ENCODE data around the gene RASSF1.
A peak's percentile ranks its signal among the peaks of the same experiment; 100 is the strongest.

Gene RASSF1

DNA sequence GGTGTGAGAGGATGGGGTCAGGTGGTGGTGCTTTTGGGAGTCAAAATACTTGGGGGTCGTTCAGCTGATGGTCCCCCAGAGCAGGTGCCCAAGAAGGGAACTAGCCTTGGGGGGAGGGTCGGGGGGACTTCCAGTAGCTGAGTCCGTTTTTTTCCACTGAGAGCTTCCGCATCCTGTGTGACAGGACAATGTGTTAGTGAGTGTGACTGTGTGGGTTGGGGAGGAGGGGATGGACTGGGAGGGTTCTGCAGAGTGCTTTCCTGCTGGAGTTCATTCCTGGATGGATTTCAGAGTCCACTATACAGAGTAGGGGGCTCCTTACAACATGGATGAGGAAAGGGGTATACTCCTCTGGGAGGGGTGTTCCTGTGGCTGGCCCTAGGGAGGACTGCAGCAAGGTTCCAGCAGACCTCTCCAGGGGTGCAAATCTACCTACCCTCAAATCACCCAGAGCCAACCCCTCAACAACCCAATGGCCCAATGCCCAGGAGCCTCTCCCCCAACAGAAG is 17.5 kb downstream of the RASSF1 start:
- H3K4me3 Mint-ChIP-seq, result no peak overlapping the region
- H3K27ac Mint-ChIP-seq (ENCODE audit: low read depth), result no peak overlapping the region
- DNase-seq (ENCODE audit: low spot score in 2 of 2), result no peak
- H3K36me3 Mint-ChIP-seq (ENCODE audit: insufficient read depth), result peaks cover 5% of the 10 kb centered on the region
- H3K9me3 Mint-ChIP-seq, result no peaks in the 10 kb centered on the region
- peaks cover 57% of the 10 kb centered on the region for H3K4me1 Mint-ChIP-seq
- no peaks in the 10 kb centered on the region for H3K27me3 Mint-ChIP-seq
- no peak for ATAC-seq (replicated peaks; ENCODE audit: extremely low read depth, poor library complexity, severe bottlenecking)

DNA sequence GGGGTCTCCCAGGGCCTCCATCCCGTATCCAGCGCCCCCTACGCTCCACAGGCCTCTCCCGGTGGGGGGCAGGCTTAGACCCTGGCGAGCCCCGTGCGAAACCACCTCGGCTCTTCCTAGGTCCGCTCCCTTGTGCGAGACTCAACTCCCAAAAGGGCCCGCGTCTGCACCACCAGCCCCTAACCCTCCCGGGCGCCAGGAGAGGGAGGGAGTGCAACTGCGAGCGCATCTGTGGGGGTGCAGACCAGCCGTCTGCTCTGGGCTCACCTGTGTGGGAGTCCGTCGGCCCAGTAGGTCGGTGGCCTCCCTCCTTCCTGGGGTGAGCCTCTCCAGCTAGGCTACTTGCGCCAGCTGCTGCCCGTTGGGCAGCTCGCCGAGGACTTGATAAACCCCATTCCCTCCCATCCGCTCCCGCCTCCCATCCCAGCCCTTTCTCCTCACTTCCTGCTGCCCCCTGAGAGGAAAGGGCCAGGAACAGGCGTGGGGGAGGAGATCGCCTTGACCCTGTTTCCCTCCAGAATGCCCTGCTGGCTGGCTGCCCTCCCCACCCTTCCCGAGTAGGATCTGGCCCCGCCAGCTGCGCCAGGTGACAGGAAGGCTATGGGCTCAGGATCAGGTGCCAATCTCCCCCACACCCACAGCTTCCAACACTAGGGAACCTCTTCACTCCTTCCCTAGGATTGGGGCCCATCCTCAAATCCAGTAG is 18.1 kb downstream of the RASSF1 start, which contains the start of gene HYAL2:
Gene HYAL2 (minus strand): TSS at position 360 of the 706 bp plus-strand sequence. CDS start 2,256 bp downstream, outside the sequence.
- Mint-ChIP-seq H3K27me3 (no peaks in the 10 kb centered on the region), H3K4me3 (peak within 1 kb of the TSS; percentile 85), H3K4me1 (peaks cover 55% of the 10 kb centered on the region), H3K27ac (ENCODE audit: low read depth) (peak within 1 kb of the TSS; percentile 83), H3K9me3 (no peaks in the 10 kb centered on the region), H3K36me3 (ENCODE audit: insufficient read depth) (peaks cover 3% of the 10 kb centered on the region)
- ATAC-seq (replicated peaks; ENCODE audit: extremely low read depth, poor library complexity, severe bottlenecking) (no peak), DNase-seq (ENCODE audit: low spot score in 2 of 2) (no peak)

DNA sequence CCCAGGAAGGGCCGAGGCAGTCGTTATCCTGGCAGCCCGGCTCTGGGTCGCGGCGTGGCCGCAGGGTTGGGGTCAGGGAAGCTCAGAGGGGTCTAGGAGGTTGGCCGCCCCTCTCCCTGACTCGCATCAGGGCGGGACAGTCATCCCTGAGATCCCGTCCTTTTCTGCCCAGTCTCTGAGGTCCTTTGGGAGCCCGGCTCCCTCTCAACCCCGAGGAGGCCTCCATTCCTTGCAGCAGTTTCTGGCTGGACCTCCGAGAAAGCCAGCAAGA is 18.6 kb downstream of the RASSF1 start:
- Mint-ChIP-seq H3K4me3 (peak overlapping the region; percentile 85), H3K27me3 (no peaks in the 10 kb centered on the region), H3K27ac (ENCODE audit: low read depth) (peak overlapping the region; percentile 83), H3K36me3 (ENCODE audit: insufficient read depth) (peaks cover 3% of the 10 kb centered on the region), H3K9me3 (no peaks in the 10 kb centered on the region), H3K4me1 (peaks cover 52% of the 10 kb centered on the region)
- no peak for ATAC-seq (replicated peaks; ENCODE audit: extremely low read depth, poor library complexity, severe bottlenecking)
- no peak for DNase-seq (ENCODE audit: low spot score in 2 of 2)

DNA sequence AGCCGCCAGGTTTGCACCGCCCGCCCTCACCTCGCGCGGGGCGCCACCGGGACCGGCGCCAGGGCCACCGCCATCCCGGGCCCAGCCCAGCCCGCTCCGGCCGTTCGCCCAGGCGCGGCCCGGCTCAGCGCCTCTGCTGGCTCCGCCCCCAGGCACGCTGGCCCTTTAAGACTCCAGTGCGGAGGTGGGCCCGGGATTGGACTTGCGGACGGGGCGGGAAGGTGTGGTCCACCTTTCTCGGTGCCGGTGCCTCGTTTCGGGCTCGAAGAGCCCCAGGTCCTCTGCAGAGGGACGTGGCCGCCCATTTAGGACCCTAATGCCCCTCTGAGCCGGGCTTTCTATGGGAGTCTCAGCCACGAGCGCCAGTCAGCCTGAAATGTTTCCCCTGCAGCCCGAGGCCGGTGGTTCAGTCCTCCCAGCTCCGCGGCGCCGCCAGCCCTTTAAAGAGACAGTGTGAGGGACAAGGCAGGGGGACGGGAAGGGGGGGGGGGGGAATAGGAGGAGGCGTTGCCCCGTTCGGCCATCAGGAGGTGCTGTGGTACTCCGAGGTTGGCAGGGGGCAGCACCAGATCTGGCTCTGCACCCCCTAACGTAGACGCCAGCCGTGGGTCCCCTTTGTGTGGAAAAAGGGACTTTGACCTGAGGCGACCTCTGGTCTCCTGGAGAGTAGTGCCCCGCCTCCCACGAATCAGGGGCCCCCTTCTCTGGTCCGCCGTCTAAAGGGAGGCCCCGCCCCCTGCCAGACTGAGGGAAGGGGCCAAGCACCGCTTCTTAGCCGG is 19.1 kb downstream of the RASSF1 start:
- H3K27me3 Mint-ChIP-seq, result no peaks in the 10 kb centered on the region
- peaks cover 52% of the 10 kb centered on the region for H3K4me1 Mint-ChIP-seq
- peak; percentile 66 for DNase-seq (ENCODE audit: low spot score in 2 of 2)

DNA sequence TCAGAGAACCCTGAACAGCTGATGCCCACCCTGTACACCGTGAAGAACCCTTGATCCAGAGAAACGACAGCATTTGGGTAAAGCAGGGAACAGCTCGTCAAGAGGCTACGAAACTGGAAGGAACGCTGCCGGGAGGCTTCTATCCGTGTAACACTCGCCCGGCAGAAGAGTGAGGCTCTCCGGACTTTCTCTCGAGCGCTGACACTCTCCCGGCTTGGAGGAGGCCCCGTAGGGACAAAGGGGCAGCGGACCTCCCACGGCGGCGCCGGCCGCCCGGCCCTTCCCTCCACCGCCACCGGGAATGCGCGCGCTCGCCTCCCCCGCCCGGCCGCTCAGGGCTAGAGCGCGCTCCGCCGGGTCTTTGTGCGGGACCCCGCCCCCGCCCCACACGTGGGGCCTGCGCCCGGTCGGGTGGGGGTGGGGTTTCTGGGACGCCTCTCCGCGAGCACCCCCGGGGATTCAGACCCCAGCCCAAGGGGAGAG is 19.7 kb downstream of the RASSF1 start:
- peak overlapping the region; percentile 83 for H3K27ac Mint-ChIP-seq (ENCODE audit: low read depth)
- peaks cover 5% of the 10 kb centered on the region for H3K36me3 Mint-ChIP-seq (ENCODE audit: insufficient read depth)
- DNase-seq (ENCODE audit: low spot score in 2 of 2) (no peak), ATAC-seq (replicated peaks; ENCODE audit: extremely low read depth, poor library complexity, severe bottlenecking) (peak; percentile 18)
- H3K9me3 Mint-ChIP-seq, result no peaks in the 10 kb centered on the region
- peaks cover 52% of the 10 kb centered on the region for H3K4me1 Mint-ChIP-seq
- H3K4me3 Mint-ChIP-seq, result peak overlapping the region; percentile 85
- no peaks in the 10 kb centered on the region for H3K27me3 Mint-ChIP-seq

More for the DNA sequence above, 19.1 kb downstream of the RASSF1 start:
- Mint-ChIP-seq H3K27ac (ENCODE audit: low read depth) (peak overlapping the region; percentile 83), H3K4me3 (peak overlapping the region; percentile 85), H3K36me3 (ENCODE audit: insufficient read depth) (peaks cover 3% of the 10 kb centered on the region), H3K9me3 (no peaks in the 10 kb centered on the region)
- peak; percentile 63 for ATAC-seq (replicated peaks; ENCODE audit: extremely low read depth, poor library complexity, severe bottlenecking)

DNA sequence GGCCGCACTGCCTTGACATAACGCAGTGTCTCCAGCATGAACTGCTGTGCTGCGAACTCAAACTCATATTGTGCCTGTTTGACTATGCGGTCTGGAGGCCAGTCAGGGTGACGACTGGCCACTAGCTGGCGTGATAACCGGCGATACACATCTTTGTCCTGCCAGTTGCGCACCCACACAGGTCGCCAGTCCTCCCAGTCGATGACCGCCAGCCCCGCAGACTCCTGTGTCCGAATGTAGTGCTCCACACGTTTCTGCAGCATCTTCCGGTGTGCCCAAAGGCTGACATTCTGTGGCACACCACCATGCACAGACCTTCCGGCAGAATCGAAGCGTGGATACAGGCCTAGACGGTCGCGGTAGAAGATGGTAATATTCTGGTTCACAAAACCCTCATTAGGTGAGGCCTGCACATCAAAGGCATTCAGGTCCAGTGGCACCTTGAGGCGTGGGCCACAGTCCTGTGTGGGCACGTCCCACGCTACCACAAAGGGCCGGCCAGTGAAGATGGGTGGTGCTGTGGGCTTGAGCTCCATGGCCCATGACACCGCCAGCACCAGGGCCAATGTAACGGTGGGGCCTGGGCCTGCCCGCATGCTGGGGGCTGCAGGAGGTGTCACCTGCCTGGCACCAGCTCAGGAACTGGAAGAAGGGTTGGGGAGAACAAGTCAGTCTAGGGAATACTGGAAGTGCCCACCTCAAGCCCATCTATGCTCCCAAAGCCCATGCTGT is 20.6 kb downstream of the RASSF1 start:
- H3K27me3 Mint-ChIP-seq, result no peaks in the 10 kb centered on the region
- ATAC-seq (replicated peaks; ENCODE audit: extremely low read depth, poor library complexity, severe bottlenecking), result no peak
- peak overlapping the region; percentile 85 for H3K4me3 Mint-ChIP-seq
- no peak for DNase-seq (ENCODE audit: low spot score in 2 of 2)
- H3K4me1 Mint-ChIP-seq, result peaks cover 56% of the 10 kb centered on the region
- H3K36me3 Mint-ChIP-seq (ENCODE audit: insufficient read depth), result peaks cover 5% of the 10 kb centered on the region
- no peaks in the 10 kb centered on the region for H3K9me3 Mint-ChIP-seq
- peak overlapping the region; percentile 83 for H3K27ac Mint-ChIP-seq (ENCODE audit: low read depth)

DNA sequence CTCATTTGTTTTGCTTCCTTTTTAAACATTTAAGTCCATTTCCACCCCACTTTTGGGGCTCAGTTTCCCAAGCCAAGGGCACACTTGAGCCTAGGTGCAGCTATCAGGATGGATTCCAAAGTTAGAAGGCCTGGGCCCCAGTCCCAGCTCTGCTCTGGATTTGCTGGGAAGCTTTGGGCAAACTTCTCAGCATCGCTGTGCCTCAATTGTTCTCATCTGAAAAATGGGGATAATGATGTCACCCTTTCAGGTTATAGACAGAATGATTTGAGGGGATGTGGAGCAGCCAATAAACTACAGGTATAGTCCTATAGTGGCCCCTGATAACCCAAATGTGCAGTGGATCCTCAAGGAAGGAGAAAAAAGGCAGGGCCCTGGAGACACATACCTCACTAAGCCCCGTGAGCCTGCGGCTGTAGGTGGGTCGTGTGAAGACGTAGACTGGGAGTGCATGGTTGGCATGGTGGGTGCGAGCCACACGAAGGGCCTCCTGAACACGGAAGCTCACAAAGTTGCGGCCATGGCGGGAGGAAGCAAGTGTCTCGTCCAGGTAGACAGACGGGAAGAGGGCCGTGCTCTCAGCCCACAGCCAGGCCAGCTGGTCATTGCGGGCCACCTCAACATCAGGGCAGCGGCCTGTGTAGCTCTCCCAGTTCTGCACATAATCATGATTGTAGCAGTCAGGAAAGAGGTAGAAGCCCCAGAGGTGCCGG is 21.3 kb downstream of the RASSF1 start:
- Mint-ChIP-seq H3K4me3 (peak overlapping the region; percentile 50), H3K27me3 (no peaks in the 10 kb centered on the region), H3K9me3 (no peaks in the 10 kb centered on the region), H3K27ac (ENCODE audit: low read depth) (no peak overlapping the region), H3K36me3 (ENCODE audit: insufficient read depth) (peaks cover 3% of the 10 kb centered on the region), H3K4me1 (peaks cover 50% of the 10 kb centered on the region)
- DNase-seq (ENCODE audit: low spot score in 2 of 2) (no peak), ATAC-seq (replicated peaks; ENCODE audit: extremely low read depth, poor library complexity, severe bottlenecking) (no peak)

DNA sequence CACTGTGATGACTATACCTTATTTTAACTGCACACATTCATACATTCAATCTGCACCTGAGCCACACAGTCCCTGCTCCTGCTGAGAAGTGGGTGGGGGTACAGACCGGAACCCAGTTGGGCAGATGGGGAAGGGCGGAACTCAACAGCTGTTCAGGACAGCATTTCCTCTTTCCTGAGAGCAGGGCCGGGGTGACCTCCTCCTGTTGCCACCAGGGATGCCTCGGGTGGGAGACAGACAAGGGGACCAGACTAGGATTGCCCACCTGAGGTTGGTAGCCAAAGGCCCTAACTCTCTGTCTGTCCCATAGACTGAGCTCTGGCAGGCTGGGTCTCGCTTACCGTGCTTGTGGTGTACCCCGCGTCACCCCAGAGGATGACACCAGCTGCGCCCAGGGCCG is 22.0 kb downstream of the RASSF1 start:
- H3K4me1 Mint-ChIP-seq, result peaks cover 45% of the 10 kb centered on the region
- no peak for ATAC-seq (replicated peaks; ENCODE audit: extremely low read depth, poor library complexity, severe bottlenecking)
- H3K36me3 Mint-ChIP-seq (ENCODE audit: insufficient read depth), result peaks cover 3% of the 10 kb centered on the region
- H3K9me3 Mint-ChIP-seq, result no peaks in the 10 kb centered on the region
- H3K27ac Mint-ChIP-seq (ENCODE audit: low read depth), result no peak overlapping the region
- DNase-seq (ENCODE audit: low spot score in 2 of 2), result no peak
- no peaks in the 10 kb centered on the region for H3K27me3 Mint-ChIP-seq
- peak overlapping the region; percentile 20 for H3K4me3 Mint-ChIP-seq

DNA sequence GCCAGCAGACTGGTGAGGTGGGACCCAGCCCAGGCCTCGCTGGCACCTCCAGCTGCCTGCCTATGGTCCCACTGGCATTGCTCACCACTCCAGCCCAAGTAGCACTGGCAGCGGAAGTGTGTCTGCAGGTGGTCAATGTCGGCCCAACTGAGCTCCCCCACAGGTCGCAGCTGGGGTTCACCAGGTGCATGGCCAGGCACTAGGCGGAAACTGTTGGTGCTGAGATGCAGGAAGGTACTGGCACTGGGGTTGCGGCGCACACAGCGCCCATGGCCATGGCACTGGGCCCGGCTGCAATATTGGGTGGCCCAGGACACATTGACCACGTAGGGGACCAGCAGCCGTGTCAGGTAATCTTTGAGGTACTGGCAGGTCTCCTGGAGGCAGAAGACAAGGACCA is 22.5 kb downstream of the RASSF1 start:
- H3K4me3 Mint-ChIP-seq, result peak overlapping the region; percentile 20
- no peak for DNase-seq (ENCODE audit: low spot score in 2 of 2)

DNA sequence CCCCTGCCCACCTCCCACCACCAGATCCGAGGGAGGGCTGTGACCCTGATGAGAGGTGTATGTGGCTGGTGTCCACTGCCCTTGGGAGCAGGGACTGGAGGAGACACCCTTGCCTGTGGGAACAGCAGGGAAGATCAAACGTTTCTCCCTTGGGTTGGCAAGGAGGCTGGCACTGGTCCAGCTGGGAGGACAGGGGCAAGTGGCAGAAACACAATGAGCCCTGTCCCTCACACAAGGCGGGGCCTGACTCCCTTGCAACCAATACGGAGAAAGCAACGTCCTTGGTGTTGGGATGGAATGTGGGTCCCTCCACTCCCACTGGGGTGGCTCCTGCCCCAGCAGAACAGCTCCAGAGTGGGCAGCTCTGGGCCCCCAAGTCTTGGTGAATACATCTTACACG is 23.3 kb downstream of the RASSF1 start:
- ATAC-seq (replicated peaks; ENCODE audit: extremely low read depth, poor library complexity, severe bottlenecking) (no peak), DNase-seq (ENCODE audit: low spot score in 2 of 2) (no peak)
- Mint-ChIP-seq H3K4me1 (peaks cover 42% of the 10 kb centered on the region), H3K4me3 (peak overlapping the region; percentile 80), H3K27me3 (no peaks in the 10 kb centered on the region), H3K27ac (ENCODE audit: low read depth) (peak overlapping the region; percentile 94), H3K36me3 (ENCODE audit: insufficient read depth) (peaks cover 3% of the 10 kb centered on the region), H3K9me3 (no peaks in the 10 kb centered on the region)

More for the DNA sequence above, 22.5 kb downstream of the RASSF1 start:
- Mint-ChIP-seq H3K27ac (ENCODE audit: low read depth) (no peak overlapping the region), H3K27me3 (no peaks in the 10 kb centered on the region), H3K36me3 (ENCODE audit: insufficient read depth) (peaks cover 3% of the 10 kb centered on the region), H3K9me3 (no peaks in the 10 kb centered on the region), H3K4me1 (peaks cover 42% of the 10 kb centered on the region)
- no peak for ATAC-seq (replicated peaks; ENCODE audit: extremely low read depth, poor library complexity, severe bottlenecking)

DNA sequence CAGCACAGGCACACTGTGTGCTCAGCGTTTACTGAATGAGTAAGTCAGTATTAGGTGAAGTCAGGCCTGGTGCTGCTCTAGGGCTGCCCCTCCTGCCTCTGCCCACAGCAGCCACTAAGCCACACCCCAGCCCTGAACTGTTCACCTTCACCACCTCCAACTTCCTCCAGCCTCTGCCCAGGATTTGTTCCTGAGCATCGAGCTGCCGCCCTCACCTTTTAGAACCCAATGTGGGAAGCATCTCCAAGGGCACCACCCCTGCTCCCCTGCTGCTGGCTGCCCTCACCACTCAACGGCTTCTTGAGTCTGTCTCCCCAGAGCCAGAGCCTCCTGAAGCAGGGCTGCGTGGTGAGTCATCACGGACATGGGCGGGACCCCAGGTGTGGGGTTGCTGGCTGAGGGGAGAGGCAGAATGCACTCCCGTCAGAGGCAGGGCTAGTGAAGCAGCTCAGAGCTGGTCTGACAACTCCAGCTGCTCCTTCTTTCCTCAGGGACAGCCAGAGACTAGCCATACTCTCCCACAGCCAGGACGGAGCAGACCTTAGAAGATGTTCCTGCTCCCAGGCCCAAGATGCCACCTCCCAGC is 23.9 kb downstream of the RASSF1 start:
- peak; percentile 81 for ATAC-seq (replicated peaks; ENCODE audit: extremely low read depth, poor library complexity, severe bottlenecking)
- Mint-ChIP-seq H3K36me3 (ENCODE audit: insufficient read depth) (peaks cover 3% of the 10 kb centered on the region), H3K4me1 (peaks cover 42% of the 10 kb centered on the region), H3K4me3 (peak overlapping the region; percentile 80), H3K27ac (ENCODE audit: low read depth) (peak overlapping the region; percentile 94), H3K9me3 (no peaks in the 10 kb centered on the region), H3K27me3 (no peaks in the 10 kb centered on the region)
- peak; percentile 55 to 70 for DNase-seq (ENCODE audit: low spot score in 2 of 2)

DNA sequence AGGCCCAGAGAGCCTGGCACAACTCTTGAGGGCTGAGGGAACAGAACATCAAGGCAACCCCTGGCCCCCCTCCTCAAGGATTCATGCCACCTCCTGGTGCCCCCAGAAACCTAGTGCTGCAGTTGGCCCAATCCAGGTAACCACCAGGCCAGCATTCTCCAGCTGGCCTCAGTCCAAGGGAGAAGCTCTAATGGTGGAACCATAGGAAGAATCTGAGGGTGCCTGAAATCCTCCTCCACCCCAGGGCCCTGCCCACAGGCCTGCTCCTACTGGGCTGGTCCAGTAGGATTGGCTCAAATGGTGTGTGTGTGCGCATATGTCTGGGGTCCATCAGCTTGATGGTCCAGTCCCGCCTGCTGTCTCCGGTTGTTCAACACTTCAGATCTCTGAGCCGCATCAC is 25.8 kb downstream of the RASSF1 start:
- Mint-ChIP-seq H3K4me3 (no peak overlapping the region), H3K4me1 (peaks cover 32% of the 10 kb centered on the region), H3K27me3 (no peaks in the 10 kb centered on the region), H3K36me3 (ENCODE audit: insufficient read depth) (peaks cover 3% of the 10 kb centered on the region), H3K9me3 (no peaks in the 10 kb centered on the region), H3K27ac (ENCODE audit: low read depth) (no peak overlapping the region)
- ATAC-seq (replicated peaks; ENCODE audit: extremely low read depth, poor library complexity, severe bottlenecking) (no peak), DNase-seq (ENCODE audit: low spot score in 2 of 2) (no peak)
